ENCODE measurements around the gene AGPAT4. TPM values are rescaled to one million over a fixed set of nuclear protein-coding genes. Genes with fewer than 3 reads are reported as not detected.

Gene AGPAT4
- total RNA-seq, 4 donors from 2014 or later: 10.5 to 20.8 (median 12.6) TPM

GRCh38 chr6:161232467-161232866, 41.4 kb downstream of the AGPAT4 start:
- Histone ChIP-seq H3K4me3 (no peak overlapping the region), H3K36me3 (no peaks in the 10 kb centered on the region), H3K27me3 (no peaks in the 10 kb centered on the region), H3K9me3 (no peaks in the 10 kb centered on the region), H3K27ac (peak overlapping the region in 1 of 4 donors; percentile 71), H3K4me1 (peaks cover 0 to 41% (median 12%) of the 10 kb centered on the region in 4 donors)
- 94% methylated on average over 11 of the region's 11 CpGs for WGBS, 2 donors
- no peak for DNase-seq (ENCODE audit: low spot score in 2 of 2)
- TF ChIP-seq CTCF (IDR thresholded peaks at IDR 0.05) (no peak), POLR2A (IDR thresholded peaks at IDR 0.05) (no peak), EP300 (IDR thresholded peaks at IDR 0.05) (no peak)

GRCh38 chr6:161232010-161232409, 41.9 kb downstream of the AGPAT4 start:
- H3K4me3 ChIP-seq: no peak overlapping the region
- no peak overlapping the region for H3K27ac ChIP-seq
- no peaks in the 10 kb centered on the region for H3K27me3 ChIP-seq
- H3K9me3 ChIP-seq: no peaks in the 10 kb centered on the region
- no peaks in the 10 kb centered on the region for H3K36me3 ChIP-seq
- no peak for DNase-seq (ENCODE audit: low spot score in 2 of 2)
- H3K4me1 ChIP-seq: peaks cover 0 to 43% (median 15%) of the 10 kb centered on the region in 4 donors
- 83 to 85% methylated on average over 9 of the region's 9 CpGs for WGBS, 2 donors
- TF ChIP-seq EP300 (IDR thresholded peaks at IDR 0.05) (no peak), POLR2A (IDR thresholded peaks at IDR 0.05) (no peak), CTCF (IDR thresholded peaks at IDR 0.05) (no peak)

- WGBS, 2 donors: 92 to 97% methylated on average over 2 of the region's 2 CpGs
- no peak overlapping the region for H3K4me3 ChIP-seq
- no peak for TF ChIP-seq POLR2A (IDR thresholded peaks at IDR 0.05)
- no peak overlapping the region for H3K27ac ChIP-seq
- H3K9me3 ChIP-seq: no peaks in the 10 kb centered on the region
- no peak for DNase-seq (ENCODE audit: low spot score in 2 of 2)
- H3K27me3 ChIP-seq: no peaks in the 10 kb centered on the region
- H3K4me1 ChIP-seq: peaks cover 0 to 46% (median 17%) of the 10 kb centered on the region in 4 donors
- H3K36me3 ChIP-seq: no peaks in the 10 kb centered on the region
These were observed 43.5 kb downstream of the AGPAT4 start for GRCh38 chr6:161230339-161230738.

- no peak for DNase-seq (ENCODE audit: low spot score in 2 of 2)
- Histone ChIP-seq H3K27ac (peak overlapping the region in 3 of 4 donors; percentile 65 to 73 (median 68)), H3K4me3 (peak overlapping the region in 1 of 4 donors; percentile 17)
These were observed 44.8 kb downstream of the AGPAT4 start for GRCh38 chr6:161228921-161229591.

GRCh38 chr6:161228096-161228495, 45.8 kb downstream of the AGPAT4 start:
- 60 to 62% methylated on average over 6 of the region's 6 CpGs for WGBS, 2 donors
- Histone ChIP-seq H3K27me3 (no peaks in the 10 kb centered on the region), H3K36me3 (no peaks in the 10 kb centered on the region), H3K9me3 (no peaks in the 10 kb centered on the region), H3K4me3 (no peak overlapping the region), H3K27ac (peak overlapping the region in 2 of 4 donors; percentile 68 to 73), H3K4me1 (peaks cover 0 to 33% (median 13%) of the 10 kb centered on the region in 4 donors)
- DNase-seq (ENCODE audit: low spot score in 2 of 2): no peak
- TF ChIP-seq CTCF (IDR thresholded peaks at IDR 0.05): no peak
- TF ChIP-seq POLR2A (IDR thresholded peaks at IDR 0.05): no peak
- TF ChIP-seq EP300 (IDR thresholded peaks at IDR 0.05): no peak

More at GRCh38 chr6:161228921-161229591, 44.8 kb downstream of the AGPAT4 start:
- H3K36me3 ChIP-seq: no peaks in the 10 kb centered on the region
- H3K4me1 ChIP-seq: peaks cover 0 to 38% (median 13%) of the 10 kb centered on the region in 4 donors
- 38 to 51% methylated on average over 7 of the region's 7 CpGs for WGBS, 2 donors
- TF ChIP-seq EP300 (IDR thresholded peaks at IDR 0.05): peak in 1 of 2 donors; percentile 10
- TF ChIP-seq CTCF (IDR thresholded peaks at IDR 0.05): no peak
- no peaks in the 10 kb centered on the region for H3K9me3 ChIP-seq
- no peaks in the 10 kb centered on the region for H3K27me3 ChIP-seq
